Thymus (tissue), 11 donors: Measurements from ENCODE around the gene LHX1. TPM values are rescaled to one million over a fixed set of nuclear protein-coding genes. Genes with fewer than 3 reads are reported as not detected.

Experiments used
- DNase-seq, 9 donors: peaks; one replicate each; pipeline ENCODE4 v3.0.0-alpha.2; 2013; ENCODE audit warnings: low spot score in 9 of 9, low read depth in 6 of 9, missing footprints in 1 of 9
- H3K27ac ChIP-seq, 2 donors: one replicate each; pipeline ENCODE4 v1.5.1; 2013; ENCODE audit warnings: control low read depth in 1 of 2, low read depth in 1 of 2, low read length in 1 of 2, mild to moderate bottlenecking in 1 of 2, moderate library complexity in 1 of 2
- H3K27me3 ChIP-seq, 2 donors: one replicate each; pipeline ENCODE4 v1.5.1; 2013; ENCODE audit warnings: low read length in 1 of 2; ENCODE audit not compliant: control insufficient read depth in 2 of 2, insufficient read depth in 1 of 2
- H3K36me3 ChIP-seq, 2 donors: one replicate each; pipeline ENCODE4 v1.5.1; 2013; ENCODE audit warnings: low read length in 1 of 2, mild to moderate bottlenecking in 1 of 2, moderate library complexity in 1 of 2; ENCODE audit not compliant: control insufficient read depth in 2 of 2, insufficient read depth in 2 of 2
- H3K4me1 ChIP-seq, 2 donors: one replicate each; pipeline ENCODE4 v1.5.1; 2013; ENCODE audit warnings: low read length in 2 of 2; ENCODE audit not compliant: control insufficient read depth in 2 of 2, insufficient read depth in 2 of 2
- H3K4me3 ChIP-seq, 2 donors: one replicate each; pipeline ENCODE4 v1.5.1; 2013; ENCODE audit warnings: low read length in 2 of 2, control low read depth in 1 of 2, mild to moderate bottlenecking in 1 of 2
- H3K9me3 ChIP-seq, 2 donors: one replicate each; pipeline ENCODE4 v1.5.1; 2013; ENCODE audit warnings: low read length in 1 of 2, mild to moderate bottlenecking in 1 of 2; ENCODE audit not compliant: control insufficient read depth in 2 of 2, insufficient read depth in 1 of 2
- polyA plus RNA-seq: library from polyadenylated mRNA; stranded (reverse); fragments of 200-250 nt; gene quantifications from one replicate; pipeline ENCODE4 v1.2.3, GENCODE V29; 2013
- total RNA-seq: library from RNA; stranded (reverse); fragments of 120-200 nt; gene quantifications from one replicate; pipeline ENCODE4 v1.2.4, GENCODE V29; 2013
- donor health status: healthy.

The LHX1 gene
- total and polyA plus RNA-seq, 2 donors: 0.09 TPM; not detected in 1

DNA sequence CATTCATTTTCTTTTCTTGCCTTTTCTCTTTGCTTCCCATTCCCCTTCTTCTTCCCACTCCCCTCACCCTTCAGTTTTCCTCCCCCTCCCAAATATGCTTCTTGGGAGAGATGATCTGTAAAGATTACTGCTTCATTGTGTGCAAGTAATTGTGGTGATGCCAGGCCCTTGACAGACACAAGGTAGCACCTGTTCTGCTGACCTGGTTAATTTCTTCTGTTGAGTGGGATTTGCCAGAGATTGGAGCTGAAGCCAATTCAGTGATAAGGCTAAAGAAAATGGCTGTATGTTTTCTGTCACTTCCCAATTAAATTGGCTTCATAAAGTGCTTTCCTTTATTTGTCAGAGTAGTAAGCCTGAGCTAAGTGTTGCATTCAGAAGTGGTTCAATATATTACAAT, 56.0 kb downstream of the LHX1 start:
- no peaks in the 10 kb centered on the region for H3K4me1 ChIP-seq
- no peak for DNase-seq
- no peaks in the 10 kb centered on the region for H3K27me3 ChIP-seq
- H3K27ac ChIP-seq: no peak overlapping the region
- H3K9me3 ChIP-seq: no peaks in the 10 kb centered on the region
- peaks cover 30 to 65% of the 10 kb centered on the region in 2 donors for H3K36me3 ChIP-seq
- H3K4me3 ChIP-seq: no peak overlapping the region

Other genes with a start within 250 kb of the LHX1 start
- gene AATF, start 11.5 kb downstream of the LHX1 start, total RNA-seq: 66.3 TPM
- gene AATF, start 11.5 kb downstream of the LHX1 start, polyA plus RNA-seq: 33.5 TPM